ENCODE data around the gene FBXO17.
"Not testable (repeated sequence)": the region's sequence is repeated elsewhere in the genome, so short reads cannot be mapped to it uniquely, and the experiment has no call there.

Gene FBXO17

GRCh38 chr19:38942471-38943181 lies 32.9 kb downstream of the FBXO17 start:
- no peak overlapping the region for H3K27ac ChIP-seq (ENCODE audit: low read depth, low read length)
- peaks cover 12% of the 10 kb centered on the region; the same call in 1 of the 2 replicates for H3K36me3 ChIP-seq (ENCODE audit: control insufficient read depth, insufficient read depth, low read length)
- no peak overlapping the region for H3K9ac ChIP-seq (ENCODE audit: low read depth, low read length)
- H3K27me3 ChIP-seq (ENCODE audit: control insufficient read depth, insufficient read depth, low read length): no peaks in the 10 kb centered on the region
- H3K9me3 ChIP-seq (ENCODE audit: control insufficient read depth, insufficient read depth, low read length): no peaks in the 10 kb centered on the region
- no peaks in the 10 kb centered on the region for H3K4me1 ChIP-seq (ENCODE audit: control insufficient read depth, insufficient read depth, low read length)
- H3K4me3 ChIP-seq (ENCODE audit: low read depth, low read length): no peak overlapping the region

- H3K4me3 ChIP-seq (ENCODE audit: low read depth, low read length): no peak overlapping the region
- H3K27me3 ChIP-seq (ENCODE audit: control insufficient read depth, insufficient read depth, low read length): no peaks in the 10 kb centered on the region
- H3K36me3 ChIP-seq (ENCODE audit: control insufficient read depth, insufficient read depth, low read length): peaks cover 12% of the 10 kb centered on the region; the same call in 1 of the 2 replicates
- H3K9ac ChIP-seq (ENCODE audit: low read depth, low read length): no peak overlapping the region
- no peaks in the 10 kb centered on the region for H3K9me3 ChIP-seq (ENCODE audit: control insufficient read depth, insufficient read depth, low read length)
- no peaks in the 10 kb centered on the region for H3K4me1 ChIP-seq (ENCODE audit: control insufficient read depth, insufficient read depth, low read length)
- H3K27ac ChIP-seq (ENCODE audit: low read depth, low read length): no peak overlapping the region
Observed at GRCh38 chr19:38941979-38942378, 33.6 kb downstream of the FBXO17 start.

- not testable (repeated sequence) for H3K27me3 ChIP-seq (ENCODE audit: control insufficient read depth, insufficient read depth, low read length); H3K9ac ChIP-seq (ENCODE audit: low read depth, low read length); H3K4me1 ChIP-seq (ENCODE audit: control insufficient read depth, insufficient read depth, low read length); H3K27ac ChIP-seq (ENCODE audit: low read depth, low read length); H3K4me3 ChIP-seq (ENCODE audit: low read depth, low read length); H3K9me3 ChIP-seq (ENCODE audit: control insufficient read depth, insufficient read depth, low read length)
- peaks cover 12% of the 10 kb centered on the region; the same call in 1 of the 2 replicates for H3K36me3 ChIP-seq (ENCODE audit: control insufficient read depth, insufficient read depth, low read length)
Observed at GRCh38 chr19:38941466-38941865, 34.1 kb downstream of the FBXO17 start.

GRCh38 chr19:38939957-38940356 lies 35.6 kb downstream of the FBXO17 start:
- no peak overlapping the region for H3K9ac ChIP-seq (ENCODE audit: low read depth, low read length)
- H3K27ac ChIP-seq (ENCODE audit: low read depth, low read length): no peak overlapping the region
- H3K36me3 ChIP-seq (ENCODE audit: control insufficient read depth, insufficient read depth, low read length): peaks cover 6% of the 10 kb centered on the region; the same call in 1 of the 2 replicates
- H3K4me1 ChIP-seq (ENCODE audit: control insufficient read depth, insufficient read depth, low read length): no peaks in the 10 kb centered on the region
- H3K4me3 ChIP-seq (ENCODE audit: low read depth, low read length): no peak overlapping the region
- H3K27me3 ChIP-seq (ENCODE audit: control insufficient read depth, insufficient read depth, low read length): no peaks in the 10 kb centered on the region
- H3K9me3 ChIP-seq (ENCODE audit: control insufficient read depth, insufficient read depth, low read length): peaks cover 7% of the 10 kb centered on the region; the same call in 1 of the 2 replicates

GRCh38 chr19:38933544-38933943 lies 42.0 kb downstream of the FBXO17 start:
- Histone ChIP-seq H3K9ac (ENCODE audit: low read depth, low read length) (no peak overlapping the region), H3K4me1 (ENCODE audit: control insufficient read depth, insufficient read depth, low read length) (0 out of 2 replicates have a peak, but pooled peaks cover 3% of the 10 kb centered on the region), H3K36me3 (ENCODE audit: control insufficient read depth, insufficient read depth, low read length) (peaks cover 22% of the 10 kb centered on the region), H3K27ac (ENCODE audit: low read depth, low read length) (no peak overlapping the region), H3K9me3 (ENCODE audit: control insufficient read depth, insufficient read depth, low read length) (peaks cover 17% of the 10 kb centered on the region), H3K4me3 (ENCODE audit: low read depth, low read length) (no peak overlapping the region), H3K27me3 (ENCODE audit: control insufficient read depth, insufficient read depth, low read length) (no peaks in the 10 kb centered on the region)

- Histone ChIP-seq H3K4me3 (ENCODE audit: low read depth, low read length) (no peak overlapping the region), H3K36me3 (ENCODE audit: control insufficient read depth, insufficient read depth, low read length) (peaks cover 25% of the 10 kb centered on the region), H3K27ac (ENCODE audit: low read depth, low read length) (no peak overlapping the region)
Observed at GRCh38 chr19:38932425-38933179, 42.9 kb downstream of the FBXO17 start.

GRCh38 chr19:38931521-38931793 lies 44.1 kb downstream of the FBXO17 start:
- H3K4me1 ChIP-seq (ENCODE audit: control insufficient read depth, insufficient read depth, low read length): 0 out of 2 replicates have a peak, but pooled peaks cover 3% of the 10 kb centered on the region
- H3K27ac ChIP-seq (ENCODE audit: low read depth, low read length): no peak overlapping the region
- peak overlapping the region; percentile 88 for H3K4me3 ChIP-seq (ENCODE audit: low read depth, low read length)
- H3K27me3 ChIP-seq (ENCODE audit: control insufficient read depth, insufficient read depth, low read length): no peaks in the 10 kb centered on the region
- peak overlapping the region; percentile 84 for H3K9ac ChIP-seq (ENCODE audit: low read depth, low read length)
- H3K36me3 ChIP-seq (ENCODE audit: control insufficient read depth, insufficient read depth, low read length): peaks cover 25% of the 10 kb centered on the region
- H3K9me3 ChIP-seq (ENCODE audit: control insufficient read depth, insufficient read depth, low read length): peaks cover 17% of the 10 kb centered on the region

More at GRCh38 chr19:38932425-38933179, 42.9 kb downstream of the FBXO17 start:
- Histone ChIP-seq H3K27me3 (ENCODE audit: control insufficient read depth, insufficient read depth, low read length) (no peaks in the 10 kb centered on the region), H3K9me3 (ENCODE audit: control insufficient read depth, insufficient read depth, low read length) (peaks cover 17% of the 10 kb centered on the region), H3K9ac (ENCODE audit: low read depth, low read length) (no peak overlapping the region), H3K4me1 (ENCODE audit: control insufficient read depth, insufficient read depth, low read length) (0 out of 2 replicates have a peak, but pooled peaks cover 3% of the 10 kb centered on the region)

GRCh38 chr19:38930776-38931520 lies 44.6 kb downstream of the FBXO17 start, which contains the start of gene MRPS12:
Gene MRPS12, plus strand, starts transcription at chr19:38930944. Its CDS starts 351 bp downstream, at chr19:38931295.
- Histone ChIP-seq H3K36me3 (ENCODE audit: control insufficient read depth, insufficient read depth, low read length) (peaks cover 27% of the 10 kb centered on the region), H3K4me1 (ENCODE audit: control insufficient read depth, insufficient read depth, low read length) (0 out of 2 replicates have a peak, but pooled peaks cover 3% of the 10 kb centered on the region), H3K4me3 (ENCODE audit: low read depth, low read length) (peak within 1 kb of the TSS; percentile 88), H3K9ac (ENCODE audit: low read depth, low read length) (peak within 1 kb of the TSS; percentile 96), H3K27me3 (ENCODE audit: control insufficient read depth, insufficient read depth, low read length) (no peaks in the 10 kb centered on the region), H3K9me3 (ENCODE audit: control insufficient read depth, insufficient read depth, low read length) (peaks cover 15% of the 10 kb centered on the region), H3K27ac (ENCODE audit: low read depth, low read length) (peak within 1 kb of the TSS; percentile 99)

GRCh38 chr19:38929929-38930775 lies 45.4 kb downstream of the FBXO17 start, which contains the start of gene SARS2:
Gene SARS2, minus strand, starts transcription at chr19:38930763. Its CDS starts 27 bp downstream, at chr19:38930736.
- Histone ChIP-seq H3K27me3 (ENCODE audit: control insufficient read depth, insufficient read depth, low read length) (no peaks in the 10 kb centered on the region), H3K4me1 (ENCODE audit: control insufficient read depth, insufficient read depth, low read length) (0 out of 2 replicates have a peak, but pooled peaks cover 3% of the 10 kb centered on the region), H3K9ac (ENCODE audit: low read depth, low read length) (peak within 1 kb of the TSS; percentile 96), H3K36me3 (ENCODE audit: control insufficient read depth, insufficient read depth, low read length) (peaks cover 35% of the 10 kb centered on the region), H3K9me3 (ENCODE audit: control insufficient read depth, insufficient read depth, low read length) (peaks cover 11% of the 10 kb centered on the region), H3K27ac (ENCODE audit: low read depth, low read length) (peak within 1 kb of the TSS; percentile 99), H3K4me3 (ENCODE audit: low read depth, low read length) (peak within 1 kb of the TSS; percentile 88)

Data from HUES48 (cell line).